ENCODE results near the gene ADCY5.
A peak's percentile ranks its signal among the peaks of the same experiment; 100 is the strongest.

ADCY5 gene

DNA sequence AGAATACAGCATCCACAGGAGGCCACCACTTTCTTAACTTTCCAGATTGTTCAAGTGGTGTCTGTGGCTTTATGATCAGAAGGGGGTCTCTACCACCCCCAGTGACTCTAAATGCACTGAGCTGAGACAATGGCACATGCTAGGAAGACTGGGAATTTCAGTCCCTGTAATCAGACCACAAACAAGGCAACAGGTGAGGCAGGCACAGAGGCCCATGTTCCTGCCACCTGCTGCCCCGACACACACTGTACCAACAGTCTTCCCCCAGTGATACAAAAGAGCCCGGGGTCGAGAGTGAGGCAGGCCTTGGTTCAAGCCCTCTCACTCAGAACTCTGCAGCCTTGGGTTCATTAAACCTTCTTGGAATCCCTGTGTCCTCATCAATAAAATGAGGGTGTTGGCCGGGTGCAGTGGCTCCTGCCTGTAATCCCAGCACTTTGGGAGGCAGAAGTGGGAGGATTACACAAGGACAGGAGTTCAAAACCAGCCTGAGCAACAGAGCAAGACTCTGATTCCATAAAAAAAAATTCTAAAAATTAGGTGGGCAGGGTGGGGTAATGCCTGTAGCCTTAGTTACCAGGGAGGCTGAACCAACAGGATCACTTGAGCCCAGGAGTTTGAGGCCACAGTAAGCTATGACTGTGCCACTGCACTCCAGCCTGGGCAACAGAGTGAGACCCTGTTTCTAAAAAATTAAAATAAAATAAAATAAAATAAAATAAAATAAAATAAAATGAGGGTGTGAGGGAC lies 55.8 kb downstream of the ADCY5 start:
- Histone ChIP-seq H3K4me2 (ENCODE audit: insufficient read depth, low read length, poor library complexity, severe bottlenecking) (no peak overlapping the region), H2BK15ac (ENCODE audit: low read length) (no peak overlapping the region), H3K18ac (ENCODE audit: low read length) (no peak overlapping the region), H2BK12ac (ENCODE audit: low read length) (no peak overlapping the region), H3K79me1 (ENCODE audit: low read depth, low read length) (no peaks in the 10 kb centered on the region), H4K8ac (ENCODE audit: low read depth, low read length) (no peak overlapping the region), H3K4me3 (ENCODE audit: low read length in 2 of 2) (no peak overlapping the region), H3K4me1 (ENCODE audit: control insufficient read depth in 2 of 2, insufficient read depth in 1 of 2, low read depth in 1 of 2, low read length in 2 of 2) (peaks cover 0 to 10% of the 10 kb centered on the region in 2 donors), H3K23ac (ENCODE audit: low read depth, low read length, poor library complexity) (no peak overlapping the region), H2BK5ac (ENCODE audit: low read length) (no peak overlapping the region), H3K9me3 (replicated peaks in 1 of 2; ENCODE audit: control insufficient read depth in 2 of 2, insufficient read depth in 1 of 2, low read depth in 1 of 2, low read length in 2 of 2) (no peaks in the 10 kb centered on the region), H3K27ac (replicated peaks; ENCODE audit: low read length) (no peak overlapping the region), H2AFZ (ENCODE audit: low read length) (peak overlapping the region; percentile 40), H2AK5ac (ENCODE audit: low read depth, low read length) (no peak overlapping the region), H4K91ac (ENCODE audit: low read depth, low read length, poor library complexity) (no peak overlapping the region), H3K9ac (ENCODE audit: low read depth, low read length, poor library complexity) (no peak overlapping the region), H2BK120ac (ENCODE audit: low read depth, low read length) (no peak overlapping the region), H3K27me3 (ENCODE audit: control insufficient read depth in 3 of 3, insufficient read depth in 3 of 3, low read depth in 1 of 3, low read length in 3 of 3) (peaks cover 0 to 37% (median 2%) of the 10 kb centered on the region in 3 experiments), H3K36me3 (replicated peaks in 1 of 2; ENCODE audit: control insufficient read depth in 2 of 2, insufficient read depth in 2 of 2, low read length in 2 of 2) (no peaks in the 10 kb centered on the region), H3K4ac (ENCODE audit: low read length) (no peak overlapping the region), H3K14ac (ENCODE audit: low read length) (no peak overlapping the region)
- WGBS, 2 donors (ENCODE audit: extremely low coverage in 2 of 2, insufficient read length in 2 of 2, insufficient replicate concordance in 1 of 2): no CpG with 5 or more reads among the region's 4 CpGs
- no peak for DNase-seq (ENCODE audit: low spot score)

DNA sequence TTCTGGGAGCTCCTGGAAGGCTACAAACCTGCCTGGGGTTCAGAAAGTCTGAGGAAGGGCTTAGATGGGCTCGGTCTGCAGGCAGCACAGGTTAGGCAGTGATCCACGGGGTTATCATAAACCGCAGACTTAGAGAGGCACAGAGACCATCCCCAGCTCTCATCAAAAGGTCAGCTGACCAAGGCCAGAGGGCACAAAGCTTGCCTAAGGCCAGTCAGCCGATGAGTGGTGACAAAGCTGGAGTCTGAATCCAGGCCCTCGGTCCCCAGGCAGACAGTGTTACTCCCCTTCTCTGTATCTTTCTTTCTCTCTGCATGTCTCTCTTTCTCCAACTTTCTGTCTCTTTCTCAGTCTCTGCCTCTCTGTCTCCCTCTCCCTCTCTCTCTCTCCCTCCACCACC lies 56.5 kb downstream of the ADCY5 start:
- no peak overlapping the region for H3K4ac ChIP-seq (ENCODE audit: low read length)
- peak overlapping the region; percentile 40 for H2AFZ ChIP-seq (ENCODE audit: low read length)
- H3K27me3 ChIP-seq (ENCODE audit: control insufficient read depth in 3 of 3, insufficient read depth in 3 of 3, low read depth in 1 of 3, low read length in 3 of 3): peaks cover 0 to 32% (median 2%) of the 10 kb centered on the region in 3 experiments
- no peaks in the 10 kb centered on the region for H3K9me3 ChIP-seq (replicated peaks in 1 of 2; ENCODE audit: control insufficient read depth in 2 of 2, insufficient read depth in 1 of 2, low read depth in 1 of 2, low read length in 2 of 2)
- H2BK5ac ChIP-seq (ENCODE audit: low read length): no peak overlapping the region
- no peak overlapping the region for H4K8ac ChIP-seq (ENCODE audit: low read depth, low read length)
- no peak overlapping the region for H2AK5ac ChIP-seq (ENCODE audit: low read depth, low read length)
- no CpG with 5 or more reads among the region's 5 CpGs for WGBS, 2 donors (ENCODE audit: extremely low coverage in 2 of 2, insufficient read length in 2 of 2, insufficient replicate concordance in 1 of 2)
- H3K4me1 ChIP-seq (ENCODE audit: control insufficient read depth in 2 of 2, insufficient read depth in 1 of 2, low read depth in 1 of 2, low read length in 2 of 2): peaks cover 0 to 10% of the 10 kb centered on the region in 2 donors
- no peak overlapping the region for H2BK120ac ChIP-seq (ENCODE audit: low read depth, low read length)
- no peak overlapping the region for H4K91ac ChIP-seq (ENCODE audit: low read depth, low read length, poor library complexity)
- no peak overlapping the region for H3K9ac ChIP-seq (ENCODE audit: low read depth, low read length, poor library complexity)
- H3K36me3 ChIP-seq (replicated peaks in 1 of 2; ENCODE audit: control insufficient read depth in 2 of 2, insufficient read depth in 2 of 2, low read length in 2 of 2): no peaks in the 10 kb centered on the region
- no peak overlapping the region for H2BK12ac ChIP-seq (ENCODE audit: low read length)
- H3K23ac ChIP-seq (ENCODE audit: low read depth, low read length, poor library complexity): no peak overlapping the region
- no peak overlapping the region for H3K27ac ChIP-seq (replicated peaks; ENCODE audit: low read length)
- no peak overlapping the region for H3K14ac ChIP-seq (ENCODE audit: low read length)
- no peak overlapping the region for H3K18ac ChIP-seq (ENCODE audit: low read length)
- H3K79me1 ChIP-seq (ENCODE audit: low read depth, low read length): no peaks in the 10 kb centered on the region
- DNase-seq (ENCODE audit: low spot score): no peak
- H2BK15ac ChIP-seq (ENCODE audit: low read length): no peak overlapping the region
- no peak overlapping the region for H3K4me3 ChIP-seq (ENCODE audit: low read length in 2 of 2)
- H3K4me2 ChIP-seq (ENCODE audit: insufficient read depth, low read length, poor library complexity, severe bottlenecking): no peak overlapping the region

DNA sequence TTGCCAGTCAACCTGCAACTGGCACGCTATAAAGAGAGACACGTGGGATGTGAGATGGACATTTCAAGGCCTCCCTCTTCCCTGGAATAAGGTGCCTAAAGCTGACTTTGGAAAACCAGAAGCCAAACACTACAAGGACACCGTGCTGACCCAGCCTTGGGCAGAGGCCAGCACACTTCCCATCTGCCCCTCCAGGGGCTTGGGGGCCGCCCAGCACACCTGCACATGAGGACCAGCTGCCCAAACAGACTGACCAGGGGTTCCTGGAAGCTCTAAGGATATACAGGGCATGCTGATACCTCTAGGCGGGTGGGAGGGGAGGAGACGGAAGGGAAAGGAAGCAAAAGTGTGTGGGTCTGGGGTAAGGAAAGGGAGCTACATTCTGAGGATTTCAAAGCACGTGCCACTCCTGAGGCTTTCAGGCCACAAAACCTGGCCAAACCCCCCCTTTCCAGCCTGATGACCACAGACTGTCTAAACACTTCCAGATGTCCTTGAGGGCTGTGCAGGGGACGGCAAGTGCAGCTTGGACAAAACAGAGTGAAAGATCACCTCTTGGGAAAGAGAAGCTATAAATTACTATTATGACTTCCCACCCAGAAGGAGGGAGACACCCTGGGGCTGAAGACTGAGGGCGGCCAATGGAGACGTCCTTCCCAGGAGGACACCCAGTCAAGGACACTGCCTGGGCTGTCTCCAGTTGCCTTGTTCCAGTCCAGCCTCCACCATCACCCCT lies 57.9 kb downstream of the ADCY5 start:
- no peak overlapping the region for H3K14ac ChIP-seq (ENCODE audit: low read length)
- H3K27ac ChIP-seq (replicated peaks; ENCODE audit: low read length): no peak overlapping the region
- H2BK120ac ChIP-seq (ENCODE audit: low read depth, low read length): no peak overlapping the region
- H2AFZ ChIP-seq (ENCODE audit: low read length): no peak overlapping the region
- H2AK5ac ChIP-seq (ENCODE audit: low read depth, low read length): peak overlapping the region; percentile 2
- H3K4ac ChIP-seq (ENCODE audit: low read length): no peak overlapping the region
- no peak for DNase-seq (ENCODE audit: low spot score)
- no peak overlapping the region for H4K91ac ChIP-seq (ENCODE audit: low read depth, low read length, poor library complexity)
- no peaks in the 10 kb centered on the region for H3K36me3 ChIP-seq (replicated peaks in 1 of 2; ENCODE audit: control insufficient read depth in 2 of 2, insufficient read depth in 2 of 2, low read length in 2 of 2)
- H3K79me1 ChIP-seq (ENCODE audit: low read depth, low read length): no peaks in the 10 kb centered on the region
- H2BK15ac ChIP-seq (ENCODE audit: low read length): no peak overlapping the region
- no peak overlapping the region for H4K8ac ChIP-seq (ENCODE audit: low read depth, low read length)
- no peak overlapping the region for H3K18ac ChIP-seq (ENCODE audit: low read length)
- no peak overlapping the region for H3K23ac ChIP-seq (ENCODE audit: low read depth, low read length, poor library complexity)
- H3K9me3 ChIP-seq (replicated peaks in 1 of 2; ENCODE audit: control insufficient read depth in 2 of 2, insufficient read depth in 1 of 2, low read depth in 1 of 2, low read length in 2 of 2): no peaks in the 10 kb centered on the region
- H2BK12ac ChIP-seq (ENCODE audit: low read length): no peak overlapping the region
- no peak overlapping the region for H3K9ac ChIP-seq (ENCODE audit: low read depth, low read length, poor library complexity)
- WGBS, 2 donors (ENCODE audit: extremely low coverage in 2 of 2, insufficient read length in 2 of 2, insufficient replicate concordance in 1 of 2): no CpG with 5 or more reads among the region's 10 CpGs
- no peak overlapping the region for H3K4me3 ChIP-seq (ENCODE audit: low read length in 2 of 2)
- H2BK5ac ChIP-seq (ENCODE audit: low read length): no peak overlapping the region
- peaks cover 0 to 32% (median 2%) of the 10 kb centered on the region in 3 experiments for H3K27me3 ChIP-seq (ENCODE audit: control insufficient read depth in 3 of 3, insufficient read depth in 3 of 3, low read depth in 1 of 3, low read length in 3 of 3)
- H3K4me2 ChIP-seq (ENCODE audit: insufficient read depth, low read length, poor library complexity, severe bottlenecking): no peak overlapping the region
- peaks cover 0 to 10% of the 10 kb centered on the region in 2 donors for H3K4me1 ChIP-seq (ENCODE audit: control insufficient read depth in 2 of 2, insufficient read depth in 1 of 2, low read depth in 1 of 2, low read length in 2 of 2)

DNA sequence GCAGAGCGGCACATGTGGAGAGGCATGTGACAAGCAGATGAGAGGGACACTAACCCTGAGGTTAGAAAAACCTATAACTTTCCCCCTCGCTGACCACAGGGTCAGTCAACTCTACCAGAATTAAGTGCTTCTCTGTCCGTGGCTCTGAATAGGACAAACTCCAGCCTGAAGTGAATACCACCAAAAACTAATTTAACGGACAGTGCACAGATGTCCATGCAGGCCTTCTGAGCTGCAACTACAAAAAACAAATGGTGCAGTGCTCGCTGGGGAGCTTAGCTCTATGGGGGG lies 59.3 kb downstream of the ADCY5 start:
- Histone ChIP-seq H3K18ac (ENCODE audit: low read length) (no peak overlapping the region), H3K23ac (ENCODE audit: low read depth, low read length, poor library complexity) (no peak overlapping the region), H3K4me2 (ENCODE audit: insufficient read depth, low read length, poor library complexity, severe bottlenecking) (no peak overlapping the region), H3K79me1 (ENCODE audit: low read depth, low read length) (no peaks in the 10 kb centered on the region), H2AK5ac (ENCODE audit: low read depth, low read length) (no peak overlapping the region), H2BK120ac (ENCODE audit: low read depth, low read length) (no peak overlapping the region), H3K36me3 (replicated peaks in 1 of 2; ENCODE audit: control insufficient read depth in 2 of 2, insufficient read depth in 2 of 2, low read length in 2 of 2) (no peaks in the 10 kb centered on the region), H2BK12ac (ENCODE audit: low read length) (no peak overlapping the region), H3K4me1 (ENCODE audit: control insufficient read depth in 2 of 2, insufficient read depth in 1 of 2, low read depth in 1 of 2, low read length in 2 of 2) (peaks cover 0 to 9% of the 10 kb centered on the region in 2 donors), H3K4ac (ENCODE audit: low read length) (no peak overlapping the region), H3K27ac (replicated peaks; ENCODE audit: low read length) (no peak overlapping the region), H2AFZ (ENCODE audit: low read length) (no peak overlapping the region), H2BK15ac (ENCODE audit: low read length) (no peak overlapping the region), H3K9ac (ENCODE audit: low read depth, low read length, poor library complexity) (no peak overlapping the region), H4K8ac (ENCODE audit: low read depth, low read length) (no peak overlapping the region), H2BK5ac (ENCODE audit: low read length) (no peak overlapping the region), H3K4me3 (ENCODE audit: low read length in 2 of 2) (no peak overlapping the region), H3K27me3 (ENCODE audit: control insufficient read depth in 3 of 3, insufficient read depth in 3 of 3, low read depth in 1 of 3, low read length in 3 of 3) (peaks cover 0 to 29% (median 2%) of the 10 kb centered on the region in 3 experiments), H3K9me3 (replicated peaks in 1 of 2; ENCODE audit: control insufficient read depth in 2 of 2, insufficient read depth in 1 of 2, low read depth in 1 of 2, low read length in 2 of 2) (no peaks in the 10 kb centered on the region), H4K91ac (ENCODE audit: low read depth, low read length, poor library complexity) (no peak overlapping the region), H3K14ac (ENCODE audit: low read length) (peak overlapping the region; percentile 31)
- WGBS, 2 donors (ENCODE audit: extremely low coverage in 2 of 2, insufficient read length in 2 of 2, insufficient replicate concordance in 1 of 2): no CpG with 5 or more reads among the region's 5 CpGs
- no peak for DNase-seq (ENCODE audit: low spot score)

Data from neuronal stem cell (in vitro differentiated cells).